RPMI8226 (cell line): ENCODE results near the gene ADCY9.
"Not testable (repeated sequence)": the region's sequence is repeated elsewhere in the genome, so short reads cannot be mapped to it uniquely, and the experiment has no call there.

Experiments
- DNase-seq: peaks from one replicate; pipeline ENCODE4 v3.0.0-alpha.2; 2015

The ADCY9 gene

GRCh38 chr16:3946604-3947180 is 169.6 kb downstream of the ADCY9 start:
- no peak for DNase-seq

DNA sequence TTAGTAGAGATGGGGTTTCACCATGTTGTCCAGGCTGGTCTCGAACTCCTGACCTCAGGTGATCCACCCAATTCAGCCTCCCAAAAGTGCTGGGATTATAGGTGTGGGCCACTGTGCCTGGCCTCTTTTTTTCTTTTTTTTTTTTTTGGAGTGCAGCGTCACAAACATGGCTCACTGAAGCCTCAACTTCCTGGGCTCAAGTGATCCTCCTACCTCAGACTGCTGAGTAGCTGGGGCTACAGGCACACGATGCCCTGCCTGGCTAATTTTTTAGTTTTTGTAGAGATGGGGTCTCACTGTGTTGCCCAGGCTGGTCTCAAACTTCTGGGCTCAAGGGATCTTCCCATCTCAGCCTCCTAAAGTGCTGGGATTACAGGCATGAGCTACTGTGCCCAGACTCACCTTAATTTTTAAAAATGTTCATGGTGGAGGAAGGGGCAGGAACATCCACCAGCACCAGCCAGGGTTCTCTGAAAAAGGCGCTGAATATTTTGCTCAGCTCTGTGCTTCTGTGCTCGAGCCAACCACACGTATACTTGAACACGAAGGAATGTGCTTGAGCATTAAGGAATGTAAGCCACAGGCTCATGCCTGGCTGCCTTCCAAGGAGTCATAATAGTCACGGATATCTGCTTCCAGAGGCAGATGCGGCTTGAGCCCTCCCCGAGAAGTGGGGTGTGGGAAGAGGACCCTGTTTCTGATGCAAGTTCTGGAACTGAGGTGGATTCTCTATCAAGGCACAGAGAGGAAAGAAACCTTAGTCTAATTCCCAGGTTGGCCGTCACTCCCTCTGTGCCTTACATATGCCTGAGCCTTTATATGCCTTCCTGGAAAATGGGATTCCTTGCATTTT is 170.3 kb downstream of the ADCY9 start:
- DNase-seq = no peak

DNA sequence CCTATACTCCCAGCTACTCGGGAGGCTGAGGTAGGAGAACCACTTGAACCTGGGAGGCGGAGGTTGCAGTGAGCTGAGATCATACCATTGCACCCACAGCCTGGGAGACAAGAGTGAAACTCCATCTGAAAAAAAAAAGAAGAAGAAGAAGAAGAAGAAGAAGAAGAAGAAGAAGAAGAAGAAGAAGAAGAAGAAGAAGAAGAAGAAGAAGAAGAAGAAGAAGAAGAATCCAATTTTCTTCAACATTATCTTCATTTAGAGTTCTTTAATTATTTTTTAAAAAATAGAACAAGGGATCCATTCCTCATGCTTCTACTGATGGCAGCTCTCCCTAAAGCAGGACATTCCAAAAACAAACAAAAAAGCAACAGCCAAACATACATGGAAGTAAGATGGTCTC is 171.8 kb downstream of the ADCY9 start:
- not testable (repeated sequence) for DNase-seq

GRCh38 chr16:3942146-3942545 is 174.1 kb downstream of the ADCY9 start:
- not testable (repeated sequence) for DNase-seq

- DNase-seq = peak; percentile 54
Measured at GRCh38 chr16:3938843-3939624, 177.2 kb downstream of the ADCY9 start.

GRCh38 chr16:3938471-3938842 is 177.8 kb downstream of the ADCY9 start:
- DNase-seq = no peak

DNA sequence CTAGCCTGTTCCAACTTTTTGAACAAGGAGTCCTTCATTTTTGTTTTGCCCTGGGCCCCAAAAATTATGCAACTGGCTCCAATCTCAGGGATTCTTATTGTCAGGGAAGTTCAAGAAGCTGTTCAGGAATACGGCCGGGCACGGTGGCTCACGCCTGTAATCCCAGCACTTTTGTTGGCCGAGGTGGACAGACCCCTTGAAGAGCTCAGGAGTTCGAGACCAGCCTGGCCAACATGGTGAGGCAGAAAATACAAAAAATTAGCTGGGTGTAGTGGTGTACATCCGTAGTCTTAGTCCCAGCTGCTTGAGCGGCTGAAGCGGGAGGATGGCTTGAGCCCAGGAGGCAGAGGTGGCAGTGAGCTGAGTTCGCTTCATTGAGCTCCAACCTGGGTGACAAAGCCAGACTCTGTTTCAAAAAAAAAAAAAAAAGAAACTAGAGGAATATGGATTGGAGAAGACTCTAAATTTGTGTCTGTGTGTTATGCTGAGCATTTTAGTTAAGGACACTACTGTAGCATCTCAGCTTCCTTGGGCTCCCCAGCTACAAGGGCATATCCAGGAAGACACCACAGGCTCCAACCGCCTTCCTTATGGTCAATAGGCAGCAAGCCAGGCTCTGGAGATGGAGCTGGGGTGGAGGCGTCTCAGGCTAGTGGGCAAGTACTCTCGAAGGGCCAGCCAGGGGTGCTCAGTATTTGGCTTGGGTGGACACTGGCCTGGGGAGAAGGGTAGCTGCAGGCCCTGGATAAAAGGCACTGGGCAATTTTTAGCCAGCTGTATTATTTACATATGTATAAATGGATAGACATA is 179.0 kb downstream of the ADCY9 start:
- DNase-seq = no peak

GRCh38 chr16:3935921-3936320 is 180.3 kb downstream of the ADCY9 start:
- no peak for DNase-seq

DNA sequence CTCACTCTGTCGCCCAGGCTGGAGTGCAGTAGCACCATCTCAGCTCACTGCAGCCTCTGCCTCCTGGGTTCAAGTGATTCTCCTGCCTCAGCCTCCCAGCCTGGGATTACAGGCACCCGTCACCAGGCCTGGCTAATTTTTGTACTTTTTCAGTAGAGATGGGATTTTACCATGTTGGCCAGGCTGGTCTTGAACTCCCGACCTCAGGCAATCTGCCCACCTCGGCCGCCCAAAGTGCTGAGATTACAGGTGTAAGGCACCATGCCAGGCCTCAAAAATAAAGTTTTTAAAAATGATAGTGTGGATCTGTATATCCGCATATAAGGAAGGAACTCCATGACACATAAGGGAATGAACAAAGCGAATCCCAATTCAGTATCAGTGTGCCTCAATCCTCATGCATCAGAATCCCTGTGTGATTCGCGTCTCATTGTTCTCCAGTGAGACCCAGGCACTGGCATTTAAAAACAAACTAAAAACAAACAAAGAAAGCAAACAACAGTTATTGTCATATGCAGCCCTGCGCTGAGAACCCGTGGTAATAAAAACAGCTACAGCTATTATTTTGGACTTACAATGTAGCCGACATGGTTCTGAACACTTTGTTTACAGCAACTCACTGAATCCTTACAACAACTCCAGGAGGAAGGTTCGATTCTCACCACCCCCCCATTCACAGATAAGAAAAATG is 181.6 kb downstream of the ADCY9 start:
- no peak for DNase-seq

DNA sequence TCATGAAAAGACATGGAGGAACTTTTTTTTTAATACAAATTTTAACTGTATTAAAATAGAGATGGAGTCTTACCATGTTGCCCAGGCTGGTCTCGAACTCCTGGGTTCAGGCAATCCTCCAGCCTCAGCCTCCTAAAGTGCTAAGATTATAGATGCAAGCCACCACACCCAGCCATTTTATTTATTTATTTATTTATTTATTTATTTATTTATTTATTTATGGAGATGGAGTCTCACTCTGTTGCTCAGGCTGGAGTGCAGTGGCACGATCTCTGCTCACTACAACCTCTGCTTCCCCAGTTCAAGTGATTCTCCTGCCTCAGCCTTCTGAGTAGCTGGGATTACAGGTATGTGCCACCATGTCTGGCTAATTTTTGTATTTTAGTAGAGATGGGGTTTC is 189.1 kb downstream of the ADCY9 start:
- DNase-seq = not testable (repeated sequence)

- no peak for DNase-seq
Measured at GRCh38 chr16:3924763-3925162, 191.5 kb downstream of the ADCY9 start.

GRCh38 chr16:3922241-3922640 is 194.0 kb downstream of the ADCY9 start:
- DNase-seq = no peak

GRCh38 chr16:3920206-3920605 is 196.0 kb downstream of the ADCY9 start:
- no peak for DNase-seq

DNA sequence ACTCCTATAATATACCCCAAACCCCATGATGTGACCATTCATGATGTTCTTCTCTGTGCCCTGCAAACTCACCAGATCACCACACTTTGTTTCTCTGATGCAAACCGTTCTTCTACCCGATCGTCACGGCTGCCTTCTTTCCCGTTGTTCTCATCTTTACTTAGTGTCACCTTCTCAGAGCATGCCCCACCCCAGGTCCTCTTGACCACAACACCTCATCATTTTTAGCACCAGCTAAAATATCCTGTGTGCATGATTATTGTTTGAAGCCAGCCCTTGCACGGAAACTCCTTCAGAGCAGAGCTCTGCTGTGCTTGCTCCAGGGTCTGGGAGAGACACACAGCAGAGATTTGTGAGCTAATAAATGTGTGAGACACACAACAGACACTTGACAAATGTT is 196.8 kb downstream of the ADCY9 start:
- no peak for DNase-seq

DNA sequence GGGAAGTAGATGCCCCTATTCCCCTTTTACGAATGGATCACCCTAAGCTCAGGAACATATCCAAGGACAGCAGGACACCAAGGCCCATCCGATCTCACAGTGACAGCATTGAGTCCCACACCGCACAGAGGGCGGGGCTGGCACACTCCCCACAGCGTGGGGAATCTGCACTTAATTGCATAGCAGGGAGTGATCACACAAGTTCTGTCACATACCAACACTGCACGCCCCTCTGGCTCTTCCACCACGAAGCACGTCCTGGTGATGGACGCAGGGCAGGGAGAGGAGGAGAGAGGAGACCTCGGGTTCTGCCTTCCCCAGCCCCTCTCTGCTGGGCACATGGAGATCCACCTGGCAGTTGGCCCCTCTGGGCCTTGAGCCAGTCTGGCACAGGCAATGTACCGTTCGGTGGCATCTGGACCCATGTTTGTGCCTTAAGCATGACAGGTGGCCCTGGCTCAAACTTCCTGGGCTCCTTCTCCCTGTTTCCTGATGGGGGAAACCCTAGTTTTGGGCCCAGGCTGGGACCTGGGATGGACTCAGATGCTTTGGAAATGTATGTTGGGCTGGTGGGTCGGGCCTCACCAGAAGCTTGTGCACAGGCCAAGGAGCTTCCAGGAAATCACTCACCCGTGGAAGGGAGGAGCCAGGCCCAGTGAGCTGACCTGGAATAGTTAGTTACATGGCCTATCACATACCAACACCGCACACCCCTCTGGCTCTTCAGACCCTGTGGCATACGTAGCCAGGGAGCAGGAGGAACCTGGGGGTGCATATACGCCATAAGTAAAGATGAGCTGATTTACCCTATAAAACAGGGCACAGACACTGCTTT is 200.6 kb downstream of the ADCY9 start:
- DNase-seq = no peak

GRCh38 chr16:3912897-3913296 is 203.3 kb downstream of the ADCY9 start:
- no peak for DNase-seq
